ENCODE results near the gene TACC2.

GRCh38 chr10:122126763-122127659 lies 138.0 kb downstream of the TACC2 start:
- TF ChIP-seq EZH2phosphoT487 (IDR thresholded peaks at IDR 0.05; ENCODE audit: unreplicated experiment), result no peak
- TF ChIP-seq CTCF (conservative IDR thresholded peaks at IDR 0.05; ENCODE audit: low read depth in 2 of 2), result no peak
